HFF-Myc (cell line): ENCODE results near the gene SCAF1.

Experiments
- DNase-seq: peaks from one replicate; pipeline ENCODE4 v3.0.0-alpha.2; 2011; ENCODE audit warnings: low read depth; ENCODE audit errors: extremely low read depth
- H3K4me3 ChIP-seq: replicated peaks from 2 replicates; pipeline ENCODE4 v1.5.1; 2011; ENCODE audit warnings: low read depth, mild to moderate bottlenecking, control low read depth, low read length
- CTCF ChIP-seq: IDR thresholded peaks from 2 replicates; pipeline ENCODE4 v1.5.1; 2012; ENCODE audit warnings: mild to moderate bottlenecking, low read depth, low read length, control low read depth; ENCODE audit errors: missing control alignments

The SCAF1 gene

GRCh38 chr19:49646586-49646985, 4.6 kb downstream of the SCAF1 start:
- H3K4me3 ChIP-seq: no peak overlapping the region
- no peak for TF ChIP-seq CTCF
- no peak for DNase-seq

DNA sequence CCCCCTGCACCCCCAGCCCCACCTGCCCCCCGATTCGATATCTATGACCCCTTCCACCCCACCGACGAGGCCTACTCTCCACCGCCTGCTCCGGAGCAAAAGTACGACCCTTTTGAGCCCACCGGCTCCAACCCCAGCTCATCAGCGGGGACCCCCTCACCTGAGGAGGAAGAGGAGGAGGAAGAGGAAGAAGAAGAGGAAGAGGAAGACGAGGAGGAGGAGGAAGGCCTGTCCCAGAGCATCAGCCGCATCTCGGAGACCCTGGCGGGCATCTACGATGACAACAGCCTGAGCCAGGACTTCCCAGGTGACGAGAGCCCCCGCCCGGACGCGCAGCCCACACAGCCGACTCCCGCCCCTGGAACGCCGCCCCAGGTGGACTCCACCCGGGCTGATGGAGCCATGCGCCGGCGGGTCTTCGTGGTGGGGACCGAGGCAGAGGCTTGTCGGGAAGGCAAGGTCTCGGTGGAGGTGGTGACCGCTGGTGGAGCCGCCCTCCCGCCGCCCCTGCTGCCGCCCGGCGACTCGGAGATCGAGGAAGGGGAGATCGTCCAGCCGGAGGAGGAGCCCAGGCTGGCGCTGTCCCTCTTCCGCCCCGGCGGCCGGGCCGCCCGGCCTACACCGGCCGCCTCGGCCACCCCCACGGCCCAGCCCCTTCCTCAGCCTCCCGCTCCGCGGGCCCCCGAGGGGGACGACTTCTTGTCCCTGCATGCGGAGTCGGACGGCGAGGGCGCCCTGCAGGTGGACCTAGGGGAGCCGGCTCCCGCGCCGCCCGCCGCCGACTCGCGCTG, 9.2 kb downstream of the SCAF1 start:
- no peak for TF ChIP-seq CTCF

GRCh38 chr19:49651820-49652550, 10.0 kb downstream of the SCAF1 start:
- H3K4me3 ChIP-seq: no peak overlapping the region

More for the DNA sequence above, 9.2 kb downstream of the SCAF1 start:
- no peak for DNase-seq
- H3K4me3 ChIP-seq: no peak overlapping the region

GRCh38 chr19:49652551-49653465, 10.8 kb downstream of the SCAF1 start:
- no peak for DNase-seq
- H3K4me3 ChIP-seq: no peak overlapping the region
- TF ChIP-seq CTCF: no peak

More at GRCh38 chr19:49651820-49652550, 10.0 kb downstream of the SCAF1 start:
- DNase-seq: no peak
- TF ChIP-seq CTCF: no peak

DNA sequence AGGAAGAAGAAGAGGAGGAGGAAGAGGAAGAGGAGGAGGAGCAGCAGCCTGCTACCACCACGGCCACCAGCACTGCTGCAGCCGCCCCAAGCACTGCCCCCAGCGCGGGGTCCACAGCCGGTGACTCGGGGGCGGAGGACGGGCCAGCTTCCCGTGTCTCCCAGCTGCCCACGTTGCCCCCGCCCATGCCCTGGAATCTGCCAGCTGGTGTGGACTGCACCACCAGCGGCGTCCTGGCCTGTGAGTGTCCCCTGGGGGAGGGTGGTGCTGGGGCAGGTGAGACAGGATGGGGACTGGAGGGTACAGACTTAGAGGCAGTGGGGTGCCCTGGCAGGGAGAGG, 11.4 kb downstream of the SCAF1 start:
- no peak overlapping the region for H3K4me3 ChIP-seq
- DNase-seq: no peak
- TF ChIP-seq CTCF: no peak

DNA sequence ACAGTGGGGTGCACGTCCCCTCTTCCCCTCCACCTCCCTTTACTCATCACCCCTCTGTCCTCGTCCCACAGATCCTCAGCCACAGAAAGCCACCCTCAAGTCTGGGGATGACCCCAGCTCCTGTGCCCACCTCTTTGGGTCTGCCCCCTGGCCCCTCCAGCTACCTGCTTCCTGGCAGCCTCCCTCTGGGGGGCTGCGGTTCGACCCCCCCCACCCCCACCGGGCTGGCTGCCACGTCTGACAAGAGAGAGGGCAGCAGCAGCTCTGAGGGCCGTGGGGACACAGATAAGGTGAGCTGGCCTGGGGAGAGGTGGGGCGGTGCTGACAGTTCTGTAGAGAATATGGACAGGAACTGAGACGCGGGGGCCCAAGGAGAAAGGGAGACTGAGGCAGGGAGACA, 12.6 kb downstream of the SCAF1 start:
- TF ChIP-seq CTCF: no peak
- DNase-seq: no peak
- no peak overlapping the region for H3K4me3 ChIP-seq
